Effector memory CD8-positive, alpha-beta T cell (primary cell): ENCODE measurements around the gene NTN5.
A peak's percentile ranks its signal among the peaks of the same experiment; 100 is the strongest.
"Not testable (repeated sequence)": the region's sequence is repeated elsewhere in the genome, so short reads cannot be mapped to it uniquely, and the experiment has no call there.

Source experiments
- ATAC-seq: fragments of 150-1000 bp; cut with Tn5 transposase; replicated peaks from 2 replicates; pipeline ENCODE4 v1.10.0; 2021; ENCODE audit warnings: mild to moderate bottlenecking, moderate library complexity
- DNase-seq, 3 experiments: peaks; one replicate each; pipeline ENCODE4 v3.0.0; 2021
- H3K27ac Mint-ChIP-seq, 2 donors: one replicate each; pipeline ENCODE4 v1.8.0; 2022; ENCODE audit warnings: mild to moderate bottlenecking in 2 of 2, mixed read lengths in 2 of 2, moderate library complexity in 2 of 2
- H3K27me3 Mint-ChIP-seq, 2 donors: one replicate each; pipeline ENCODE4 v1.8.0; 2022; ENCODE audit warnings: mixed read lengths in 2 of 2
- H3K36me3 Mint-ChIP-seq: one replicate; pipeline ENCODE4 v1.8.0; 2022; ENCODE audit warnings: mild to moderate bottlenecking, moderate library complexity, mixed read lengths; ENCODE audit not compliant: insufficient read depth
- H3K4me1 Mint-ChIP-seq, 2 donors: one replicate each; pipeline ENCODE4 v1.8.0; 2022; ENCODE audit warnings: low read depth in 2 of 2, mixed read lengths in 2 of 2
- H3K4me3 Mint-ChIP-seq, 2 donors: one replicate each; pipeline ENCODE4 v1.8.0; 2022; ENCODE audit warnings: mild to moderate bottlenecking in 2 of 2, mixed read lengths in 2 of 2, moderate library complexity in 2 of 2
- H3K9me3 Mint-ChIP-seq, 2 donors: one replicate each; pipeline ENCODE4 v1.8.0; 2022; ENCODE audit warnings: mixed read lengths in 2 of 2
- total RNA-seq, 9 experiments: gene quantifications; one replicate each; lab custom pipeline; 2026; lab: John Stamatoyannopoulos, UW

NTN5 gene, protein sequence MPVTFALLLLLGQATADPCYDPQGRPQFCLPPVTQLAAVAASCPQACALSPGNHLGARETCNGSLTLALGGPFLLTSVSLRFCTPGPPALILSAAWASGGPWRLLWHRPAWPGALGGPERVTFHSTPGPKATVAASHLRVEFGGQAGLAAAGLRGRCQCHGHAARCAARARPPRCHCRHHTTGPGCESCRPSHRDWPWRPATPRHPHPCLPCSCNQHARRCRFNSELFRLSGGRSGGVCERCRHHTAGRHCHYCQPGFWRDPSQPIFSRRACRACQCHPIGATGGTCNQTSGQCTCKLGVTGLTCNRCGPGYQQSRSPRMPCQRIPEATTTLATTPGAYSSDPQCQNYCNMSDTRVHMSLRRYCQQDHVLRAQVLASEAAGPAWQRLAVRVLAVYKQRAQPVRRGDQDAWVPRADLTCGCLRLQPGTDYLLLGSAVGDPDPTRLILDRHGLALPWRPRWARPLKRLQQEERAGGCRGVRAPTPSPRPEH
- 0 to 1.7 (median 0.67) reads per million in 9 experiments for total RNA-seq

DNA sequence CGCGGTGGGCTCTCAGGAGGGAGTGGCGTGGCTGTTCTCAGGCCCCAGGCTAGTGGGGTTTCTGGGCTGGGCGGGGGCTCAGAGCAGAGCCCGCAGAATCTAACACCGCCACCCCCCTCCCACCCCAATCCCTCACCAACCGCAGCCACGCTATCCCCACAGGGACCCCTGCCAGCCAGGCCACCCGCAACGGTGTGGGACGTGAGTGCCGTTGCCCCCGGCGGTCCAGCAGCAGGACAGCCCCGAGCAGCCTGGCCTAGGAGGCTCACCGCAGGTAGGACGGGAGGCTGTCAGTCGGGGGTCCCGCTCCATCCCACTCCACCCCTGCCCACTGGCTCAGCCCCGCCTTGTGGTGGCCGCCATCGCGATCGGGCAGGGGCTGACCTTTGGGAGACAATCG is at the start of gene NTN5:
NTN5 (minus strand) TSS at position 24 of the 400 bp plus-strand sequence. CDS start 2,031 bp downstream, outside the sequence.
- Mint-ChIP-seq H3K27ac (peak within 1 kb of the TSS in 1 of 2 donors; percentile 29), H3K4me1 (peaks cover 5 to 6% of the 10 kb centered on the region in 2 donors), H3K36me3 (peaks cover 15% of the 10 kb centered on the region), H3K4me3 (no peak within 1 kb of the TSS), H3K27me3 (no peaks in the 10 kb centered on the region), H3K9me3 (peaks cover 0 to 1% of the 10 kb centered on the region in 2 donors)
- ATAC-seq (no peak), DNase-seq (no peak)

DNA sequence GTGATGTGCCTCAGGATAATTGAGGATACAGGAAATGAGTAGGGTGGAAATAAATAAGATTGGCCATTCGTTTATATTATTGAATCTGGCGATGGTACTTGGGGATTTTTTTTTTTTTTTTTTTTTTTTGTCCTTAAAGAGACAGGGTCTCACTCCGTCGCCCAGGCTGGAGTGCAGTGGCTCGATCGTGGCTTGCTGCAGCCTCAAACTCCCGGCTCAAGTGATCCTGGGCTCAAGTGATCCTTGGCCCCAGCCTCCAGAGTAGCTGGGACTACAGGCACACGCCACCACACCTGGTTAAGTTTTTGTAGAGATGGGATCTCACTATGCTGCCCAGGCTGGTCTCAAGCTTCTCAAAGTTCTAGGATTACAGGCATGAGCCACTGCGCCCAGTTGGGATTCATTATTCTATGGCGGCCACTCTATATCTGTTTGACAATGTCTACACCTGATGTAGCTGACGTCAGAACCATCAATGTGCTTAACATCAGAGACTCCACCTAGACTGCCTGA is 49.4 kb upstream of the NTN5 start:
- Mint-ChIP-seq H3K4me1 (peaks cover 25% of the 10 kb centered on the region in 2 donors), H3K36me3 (peaks cover 10% of the 10 kb centered on the region), H3K27ac (no peak overlapping the region), H3K4me3 (no peak overlapping the region), H3K9me3 (peaks cover 6 to 8% of the 10 kb centered on the region in 2 donors), H3K27me3 (no peaks in the 10 kb centered on the region)
- ATAC-seq (no peak), DNase-seq (no peak)

DNA sequence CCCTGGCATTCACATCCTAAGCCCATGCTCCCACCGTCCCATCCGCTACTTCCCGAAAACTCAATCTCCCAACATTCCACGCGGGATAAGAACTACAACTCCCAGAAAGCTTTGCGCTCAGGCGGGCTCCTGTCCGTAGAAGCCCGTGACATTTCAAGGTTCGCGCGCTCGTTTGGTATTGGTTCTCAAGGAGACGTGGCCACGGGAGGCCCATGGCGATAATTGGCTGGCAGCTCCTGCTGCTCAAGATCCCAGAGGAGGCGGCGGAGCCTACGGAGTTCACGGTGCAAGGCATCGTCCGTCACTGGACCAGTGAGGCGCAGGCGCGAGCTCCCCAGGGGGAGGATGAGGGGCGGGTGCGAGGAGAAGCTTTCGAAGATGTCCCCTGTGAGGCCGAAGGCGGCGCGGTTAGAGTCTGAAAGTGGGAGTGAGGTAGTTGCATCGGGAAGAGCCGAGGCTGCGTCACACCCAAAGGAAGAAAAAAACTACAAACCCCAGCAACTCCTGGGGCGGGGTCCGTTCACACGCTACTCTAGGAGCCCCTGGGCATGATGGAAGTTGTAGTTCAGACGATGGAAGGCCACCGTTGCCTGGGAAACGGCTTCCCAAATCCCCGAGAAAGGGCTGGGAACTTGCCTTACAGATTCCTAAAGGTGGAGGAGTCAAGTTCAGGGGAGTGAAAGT is 47.9 kb upstream of the NTN5 start:
- H3K27me3 Mint-ChIP-seq: no peaks in the 10 kb centered on the region
- H3K4me1 Mint-ChIP-seq: peaks cover 15 to 18% of the 10 kb centered on the region in 2 donors
- DNase-seq: peak; percentile 81 to 87 (median 83)
- peak overlapping the region; percentile 93 to 94 for H3K4me3 Mint-ChIP-seq
- H3K36me3 Mint-ChIP-seq: peaks cover 4% of the 10 kb centered on the region
- peak; percentile 86 for ATAC-seq
- H3K27ac Mint-ChIP-seq: peak overlapping the region; percentile 94 to 95
- H3K9me3 Mint-ChIP-seq: peaks cover 6 to 8% of the 10 kb centered on the region in 2 donors

DNA sequence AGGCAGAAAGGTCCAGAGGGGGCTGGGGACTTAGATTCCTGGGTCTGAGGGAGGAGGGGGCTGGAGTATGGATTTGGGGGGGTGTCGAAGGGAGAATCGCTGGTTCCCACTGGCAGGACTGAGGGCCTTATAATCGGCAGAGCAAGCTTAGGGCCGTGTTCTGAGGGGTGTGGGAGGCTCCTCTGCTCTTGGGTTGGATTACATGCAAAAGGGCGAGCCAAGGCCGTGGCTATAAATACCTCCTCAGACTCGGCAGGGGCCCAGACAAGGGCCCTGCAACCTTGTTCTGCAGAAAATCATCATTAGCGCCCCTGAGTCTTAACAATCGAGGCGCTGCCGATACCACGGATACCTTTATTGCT is 47.4 kb upstream of the NTN5 start:
- H3K36me3 Mint-ChIP-seq: peaks cover 4% of the 10 kb centered on the region
- H3K4me1 Mint-ChIP-seq: peaks cover 12 to 14% of the 10 kb centered on the region in 2 donors
- no peaks in the 10 kb centered on the region for H3K27me3 Mint-ChIP-seq
- no peak for DNase-seq
- H3K9me3 Mint-ChIP-seq: peaks cover 4 to 6% of the 10 kb centered on the region in 2 donors
- ATAC-seq: peak; percentile 3
- peak overlapping the region; percentile 94 to 95 for H3K27ac Mint-ChIP-seq
- H3K4me3 Mint-ChIP-seq: peak overlapping the region; percentile 93 to 94

DNA sequence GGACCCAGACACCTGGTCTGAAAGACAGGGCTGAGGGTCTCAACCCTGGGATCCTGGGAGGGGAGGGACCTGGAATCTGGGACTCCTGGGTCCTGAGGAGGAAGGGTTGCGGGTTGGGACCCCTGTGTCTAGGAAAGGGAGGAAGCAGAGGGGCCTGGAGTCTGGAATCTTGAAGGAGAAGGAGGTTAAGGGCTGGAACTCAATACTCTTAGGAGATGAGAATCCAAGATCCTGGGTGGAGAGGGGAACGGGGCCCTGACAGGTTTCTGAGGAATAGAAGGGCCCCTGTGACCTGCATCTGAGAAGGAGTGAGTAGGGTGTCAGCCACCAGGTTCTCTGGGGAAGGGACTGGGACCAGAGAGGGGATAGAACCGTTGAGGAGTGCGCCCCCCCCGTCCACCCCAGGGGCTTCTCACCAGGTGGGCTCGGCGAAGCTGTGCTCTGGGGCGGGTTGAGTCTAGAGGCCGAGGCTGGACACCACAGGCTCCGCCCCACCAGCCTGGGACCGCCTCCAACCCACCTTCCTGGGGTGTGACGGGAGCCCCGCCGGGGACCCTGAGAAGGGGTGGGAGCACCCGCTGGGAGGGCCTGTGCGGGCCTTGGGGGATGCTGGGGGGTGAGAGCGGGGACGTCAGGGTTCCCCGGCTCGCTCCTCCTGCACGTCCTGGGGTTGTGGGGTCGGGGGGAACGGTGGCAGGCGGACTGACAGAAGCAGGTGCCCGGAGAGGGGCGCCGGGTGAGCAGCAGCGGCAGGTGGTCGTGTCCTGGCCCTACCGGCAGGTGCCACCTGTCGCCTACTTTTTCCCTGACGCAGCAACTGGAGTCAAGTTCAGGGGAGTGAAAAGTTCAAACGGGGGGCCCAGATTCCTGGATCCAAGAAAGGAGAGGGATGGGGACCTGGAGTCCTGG is 46.7 kb upstream of the NTN5 start, which contains the start of gene MAMSTR:
MAMSTR (minus strand) TSS at position 463 of the 909 bp plus-strand sequence. CDS start 694 bp downstream, outside the sequence.
- Mint-ChIP-seq H3K36me3 (peaks cover 4% of the 10 kb centered on the region), H3K4me3 (peak within 1 kb of the TSS; percentile 93 to 94), H3K27me3 (no peaks in the 10 kb centered on the region), H3K4me1 (peaks cover 12 to 15% of the 10 kb centered on the region in 2 donors), H3K27ac (peak within 1 kb of the TSS; percentile 94 to 95), H3K9me3 (no peaks in the 10 kb centered on the region)
- DNase-seq (no peak), ATAC-seq (no peak)

DNA sequence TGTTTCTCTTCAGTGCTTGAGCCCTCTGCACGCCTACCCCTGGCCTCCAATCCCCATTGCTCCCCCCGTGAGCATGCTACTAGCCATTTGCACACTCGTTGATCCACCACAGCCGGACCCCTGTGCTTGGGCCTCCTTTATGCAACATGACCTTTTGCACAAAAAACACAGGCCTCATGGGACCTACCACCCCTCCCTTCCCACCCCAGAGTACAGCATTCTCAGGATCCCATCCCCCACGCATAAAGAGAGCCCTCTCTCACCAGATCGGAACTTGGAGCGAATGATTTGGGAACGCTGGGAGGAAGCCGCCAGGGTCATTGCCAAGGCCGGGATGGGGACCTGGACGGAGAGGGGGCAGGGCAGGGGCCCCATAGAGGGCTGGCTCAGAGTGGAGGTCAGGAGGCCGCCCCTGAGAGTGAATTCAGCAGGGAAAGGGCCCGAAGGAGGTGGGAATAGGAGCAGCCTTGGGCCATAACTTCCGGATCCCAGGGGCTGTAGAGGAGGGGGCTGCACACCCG is 46.0 kb upstream of the NTN5 start:
- no peak for ATAC-seq

DNA sequence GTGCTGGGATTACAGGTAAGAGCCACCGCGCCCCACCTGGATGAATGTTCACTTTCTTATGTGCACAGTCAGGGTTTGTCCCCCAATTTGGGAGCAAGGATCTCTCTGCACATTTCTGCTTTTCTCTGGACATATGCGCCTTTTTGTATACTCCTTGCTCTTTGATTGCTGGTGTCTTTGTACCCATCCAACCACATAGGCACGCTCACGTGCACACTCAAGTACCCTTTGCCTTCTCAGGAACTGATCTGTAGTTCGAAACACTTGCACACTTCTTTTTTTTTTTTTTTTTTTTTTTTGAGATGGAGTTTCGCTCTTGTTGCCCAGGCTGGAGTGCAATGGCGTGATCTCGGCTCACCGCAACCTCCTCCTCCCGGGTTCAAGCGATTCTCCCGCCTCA is 45.3 kb upstream of the NTN5 start:
- H3K27me3 Mint-ChIP-seq, H3K27ac Mint-ChIP-seq, H3K36me3 Mint-ChIP-seq, DNase-seq, H3K9me3 Mint-ChIP-seq, H3K4me3 Mint-ChIP-seq, ATAC-seq: not testable (repeated sequence)
- H3K4me1 Mint-ChIP-seq: peaks cover 17 to 18% of the 10 kb centered on the region in 2 donors

More for the DNA sequence above, 46.0 kb upstream of the NTN5 start:
- Mint-ChIP-seq H3K4me1 (peaks cover 13 to 16% of the 10 kb centered on the region in 2 donors), H3K27me3 (no peaks in the 10 kb centered on the region), H3K4me3 (no peak overlapping the region), H3K36me3 (peaks cover 4% of the 10 kb centered on the region), H3K27ac (no peak overlapping the region), H3K9me3 (no peaks in the 10 kb centered on the region)
- no peak for DNase-seq

DNA sequence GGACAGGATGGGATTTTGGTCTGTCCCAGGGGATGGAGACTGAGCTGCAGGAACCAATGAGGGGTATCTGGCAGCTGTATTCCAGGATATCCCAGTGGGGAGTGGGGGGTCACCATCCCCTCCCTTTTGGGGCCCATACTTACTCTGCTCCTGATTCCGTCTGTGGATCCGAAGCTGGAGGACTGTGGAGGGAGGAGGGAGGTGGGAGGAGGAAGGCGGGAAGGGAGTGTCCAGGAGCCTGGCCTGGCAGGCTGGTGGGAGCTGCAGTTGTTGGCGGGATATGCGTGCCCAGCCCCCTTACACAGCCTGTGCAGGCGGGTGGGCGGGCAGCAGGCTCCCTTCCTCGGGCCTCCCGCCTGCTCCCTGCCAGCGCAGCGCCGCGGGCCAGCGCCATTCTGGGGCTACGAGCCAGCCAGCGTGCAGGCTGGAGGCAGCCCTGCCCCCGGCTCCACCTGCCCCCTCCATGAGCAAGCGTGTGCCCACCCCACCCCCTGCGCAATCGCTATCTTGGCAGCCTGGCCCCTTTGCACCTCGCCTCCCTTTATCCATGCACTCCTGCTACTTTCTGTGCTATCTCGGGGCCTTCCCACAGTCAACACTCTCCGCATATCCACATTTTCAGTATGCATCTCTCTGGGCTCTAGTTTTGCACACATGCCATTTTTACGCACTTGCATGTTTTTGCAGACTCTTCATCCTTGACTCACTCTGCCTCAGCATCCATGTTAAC is 43.9 kb upstream of the NTN5 start:
- no peaks in the 10 kb centered on the region for H3K27me3 Mint-ChIP-seq
- peaks cover 4% of the 10 kb centered on the region for H3K36me3 Mint-ChIP-seq
- H3K9me3 Mint-ChIP-seq: no peaks in the 10 kb centered on the region
- no peak for ATAC-seq
- peaks cover 20 to 21% of the 10 kb centered on the region in 2 donors for H3K4me1 Mint-ChIP-seq
- H3K27ac Mint-ChIP-seq: no peak overlapping the region
- H3K4me3 Mint-ChIP-seq: no peak overlapping the region
- no peak for DNase-seq

DNA sequence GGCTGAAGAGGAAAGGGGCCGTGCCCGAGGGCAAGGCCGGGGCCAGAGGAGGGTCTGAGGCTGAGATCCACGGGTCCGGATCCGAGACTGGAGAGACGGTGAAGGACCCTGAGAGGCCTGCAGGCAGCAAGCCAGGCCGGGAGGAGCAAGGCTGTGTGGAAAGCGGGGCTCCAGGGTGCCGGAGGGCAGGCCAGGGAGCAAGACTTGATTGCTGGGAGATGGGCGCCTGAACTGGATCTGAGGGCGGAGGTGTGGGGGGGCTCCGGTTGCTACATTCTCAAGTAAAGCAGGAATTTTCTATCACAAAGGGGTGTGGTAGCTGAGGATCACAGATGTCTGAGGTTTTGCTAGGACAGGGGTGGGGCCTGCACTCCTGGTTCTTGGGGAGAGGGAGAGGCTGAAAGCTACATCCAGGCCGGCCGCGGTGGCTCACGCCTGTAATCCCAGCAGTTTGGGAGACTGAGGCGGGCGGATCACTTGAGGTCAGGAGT is 42.9 kb upstream of the NTN5 start:
- peaks cover 15 to 18% of the 10 kb centered on the region in 2 donors for H3K4me1 Mint-ChIP-seq
- H3K36me3 Mint-ChIP-seq: peaks cover 4% of the 10 kb centered on the region
- no peak overlapping the region for H3K4me3 Mint-ChIP-seq
- ATAC-seq (no peak), DNase-seq (no peak)
- H3K27ac Mint-ChIP-seq: peak overlapping the region in 1 of 2 donors; percentile 92
- no peaks in the 10 kb centered on the region for H3K9me3 Mint-ChIP-seq
- no peaks in the 10 kb centered on the region for H3K27me3 Mint-ChIP-seq

DNA sequence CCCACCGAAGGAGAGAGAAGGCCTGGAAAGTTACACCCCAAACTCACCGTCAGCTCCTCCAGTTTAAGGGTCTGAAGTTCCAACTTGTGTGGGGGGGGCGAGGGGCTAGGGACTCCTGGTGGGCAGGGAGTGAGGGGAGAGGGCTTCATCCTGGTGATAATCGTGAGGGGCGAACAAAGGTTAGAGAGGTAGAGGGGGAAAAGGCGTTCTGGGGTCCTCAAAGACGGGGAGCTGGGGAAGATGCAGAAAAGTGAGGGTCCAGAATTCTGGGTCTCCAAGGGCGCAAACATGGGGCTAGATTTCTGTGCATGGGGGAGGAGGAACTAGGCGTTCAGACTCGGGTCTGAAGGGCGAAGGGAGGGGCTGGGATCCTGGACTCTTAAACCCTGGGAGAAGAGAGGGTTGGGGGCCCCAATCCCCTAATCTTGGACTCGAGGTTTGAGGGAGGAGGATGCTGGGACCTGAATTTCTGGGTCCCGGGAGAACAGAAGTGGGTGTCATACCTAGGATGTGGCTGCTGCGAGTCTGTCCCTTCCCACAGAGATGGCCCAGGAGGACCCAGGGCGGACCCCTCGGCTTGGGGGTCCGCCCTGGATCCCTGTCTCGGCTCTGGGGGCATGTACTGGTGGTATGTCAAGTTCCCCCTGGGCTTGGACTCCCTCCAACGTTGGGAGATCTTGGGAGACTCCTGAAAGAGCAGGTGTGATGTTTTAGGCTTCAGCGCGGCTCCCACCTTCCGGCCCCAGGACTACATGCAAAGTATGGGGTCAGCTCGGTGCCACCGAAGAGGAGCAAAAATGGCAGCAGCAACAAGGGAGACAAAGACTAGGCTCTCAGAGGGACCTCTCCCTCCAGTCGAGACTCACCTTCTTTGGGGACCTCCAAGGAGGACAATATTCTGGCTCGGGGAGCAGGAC is 42.2 kb upstream of the NTN5 start:
- H3K27me3 Mint-ChIP-seq: no peaks in the 10 kb centered on the region
- H3K9me3 Mint-ChIP-seq: no peaks in the 10 kb centered on the region
- H3K4me3 Mint-ChIP-seq: peak overlapping the region; percentile 72 to 73
- peak overlapping the region; percentile 33 to 92 for H3K27ac Mint-ChIP-seq
- no peak for ATAC-seq
- DNase-seq: no peak
- H3K4me1 Mint-ChIP-seq: peaks cover 13 to 15% of the 10 kb centered on the region in 2 donors
- peaks cover 4% of the 10 kb centered on the region for H3K36me3 Mint-ChIP-seq
